Measurements from ENCODE around the gene RNF5.
"Not testable (repeated sequence)": the region's sequence is repeated elsewhere in the genome, so short reads cannot be mapped to it uniquely, and the experiment has no call there.

The RNF5 gene

GRCh38 chr6:32177788-32178546 lies at the start of gene RNF5:
Gene RNF5, plus strand, starts transcription at chr6:32178405. Its CDS starts 107 bp downstream, at chr6:32178512.
- Mint-ChIP-seq H3K9me3 (no peaks in the 10 kb centered on the region), H3K27ac (peak within 1 kb of the TSS; percentile 86), H3K36me3 (ENCODE audit: low read depth) (peaks cover 58% of the 10 kb centered on the region), H3K4me3 (peak within 1 kb of the TSS; percentile 91), H3K27me3 (no peaks in the 10 kb centered on the region), H3K4me1 (ENCODE audit: low read depth) (peaks cover 84% of the 10 kb centered on the region)
- intact Hi-C loops (cut with micrococcal nuclease): loop anchor here (1.0 to 5.0 kb wide), 2 partner anchors 17 to 51 kb away; partner anchors contain the start of gene ATF6B

- H3K27me3 Mint-ChIP-seq: peaks cover 6% of the 10 kb centered on the region
- peaks cover 46% of the 10 kb centered on the region for H3K4me1 Mint-ChIP-seq (ENCODE audit: low read depth)
- H3K36me3 Mint-ChIP-seq (ENCODE audit: low read depth): peaks cover 44% of the 10 kb centered on the region
- intact Hi-C loops (cut with micrococcal nuclease): loop anchor here (5.0 kb wide), 1 partner anchor 48 kb away; the partner anchor contains the start of genes AGPAT1 and RNF5
- H3K27ac Mint-ChIP-seq: peak overlapping the region; percentile 98
- no peaks in the 10 kb centered on the region for H3K9me3 Mint-ChIP-seq
- peak overlapping the region; percentile 98 for H3K4me3 Mint-ChIP-seq
These were observed 49.4 kb upstream of the RNF5 start for GRCh38 chr6:32128751-32129296.

GRCh38 chr6:32129297-32130088 lies 48.7 kb upstream of the RNF5 start:
- H3K27me3 Mint-ChIP-seq: peaks cover 10% of the 10 kb centered on the region
- H3K4me1 Mint-ChIP-seq (ENCODE audit: low read depth): peaks cover 40% of the 10 kb centered on the region
- H3K4me3 Mint-ChIP-seq: peak overlapping the region; percentile 89
- intact Hi-C loops (cut with micrococcal nuclease): loop anchor here (5.0 kb wide), 1 partner anchor 48 kb away; the partner anchor contains the start of genes AGPAT1 and RNF5
- no peaks in the 10 kb centered on the region for H3K9me3 Mint-ChIP-seq
- H3K36me3 Mint-ChIP-seq (ENCODE audit: low read depth): peaks cover 38% of the 10 kb centered on the region
- H3K27ac Mint-ChIP-seq: peak overlapping the region; percentile 98

GRCh38 chr6:32131439-32131948 lies 46.7 kb upstream of the RNF5 start:
- intact Hi-C loops (cut with micrococcal nuclease): no loop called here
- Mint-ChIP-seq H3K27ac (no peak overlapping the region), H3K4me3 (no peak overlapping the region), H3K36me3 (ENCODE audit: low read depth) (peaks cover 18% of the 10 kb centered on the region), H3K9me3 (no peaks in the 10 kb centered on the region), H3K27me3 (peaks cover 18% of the 10 kb centered on the region), H3K4me1 (ENCODE audit: low read depth) (peaks cover 29% of the 10 kb centered on the region)

- Mint-ChIP-seq H3K4me3 (no peak overlapping the region), H3K27me3 (peaks cover 18% of the 10 kb centered on the region), H3K4me1 (ENCODE audit: low read depth) (peaks cover 22% of the 10 kb centered on the region), H3K36me3 (ENCODE audit: low read depth) (peaks cover 12% of the 10 kb centered on the region), H3K9me3 (no peaks in the 10 kb centered on the region), H3K27ac (no peak overlapping the region)
- intact Hi-C loops (cut with micrococcal nuclease): no loop called here
These were observed 46.1 kb upstream of the RNF5 start for GRCh38 chr6:32132110-32132509.

GRCh38 chr6:32133786-32134185 lies 44.4 kb upstream of the RNF5 start:
- intact Hi-C loops (cut with micrococcal nuclease): no loop called here
- no peak overlapping the region for H3K4me3 Mint-ChIP-seq
- no peak overlapping the region for H3K27ac Mint-ChIP-seq
- H3K27me3 Mint-ChIP-seq: peaks cover 18% of the 10 kb centered on the region
- no peaks in the 10 kb centered on the region for H3K36me3 Mint-ChIP-seq (ENCODE audit: low read depth)
- H3K4me1 Mint-ChIP-seq (ENCODE audit: low read depth): peaks cover 12% of the 10 kb centered on the region
- H3K9me3 Mint-ChIP-seq: no peaks in the 10 kb centered on the region

GRCh38 chr6:32137454-32137853 lies 40.8 kb upstream of the RNF5 start:
- Mint-ChIP-seq H3K36me3 (ENCODE audit: low read depth) (no peaks in the 10 kb centered on the region), H3K27ac (no peak overlapping the region), H3K4me1 (ENCODE audit: low read depth) (peaks cover 10% of the 10 kb centered on the region), H3K4me3 (no peak overlapping the region), H3K27me3 (peaks cover 24% of the 10 kb centered on the region), H3K9me3 (no peaks in the 10 kb centered on the region)
- intact Hi-C loops (cut with micrococcal nuclease): no loop called here

- Mint-ChIP-seq H3K4me3 (no peak overlapping the region), H3K27ac (no peak overlapping the region), H3K36me3 (ENCODE audit: low read depth) (no peaks in the 10 kb centered on the region), H3K4me1 (ENCODE audit: low read depth) (peaks cover 10% of the 10 kb centered on the region), H3K9me3 (no peaks in the 10 kb centered on the region), H3K27me3 (peaks cover 17% of the 10 kb centered on the region)
- intact Hi-C loops (cut with micrococcal nuclease): no loop called here
These were observed 38.6 kb upstream of the RNF5 start for GRCh38 chr6:32139590-32139989.

GRCh38 chr6:32140420-32141046 lies 37.7 kb upstream of the RNF5 start:
- no peaks in the 10 kb centered on the region for H3K36me3 Mint-ChIP-seq (ENCODE audit: low read depth)
- intact Hi-C loops (cut with micrococcal nuclease): no loop called here
- no peak overlapping the region for H3K4me3 Mint-ChIP-seq
- H3K27me3 Mint-ChIP-seq: peaks cover 12% of the 10 kb centered on the region
- peaks cover 10% of the 10 kb centered on the region for H3K4me1 Mint-ChIP-seq (ENCODE audit: low read depth)
- H3K9me3 Mint-ChIP-seq: no peaks in the 10 kb centered on the region
- no peak overlapping the region for H3K27ac Mint-ChIP-seq

- H3K36me3 Mint-ChIP-seq (ENCODE audit: low read depth); intact Hi-C loops (cut with micrococcal nuclease); H3K4me3 Mint-ChIP-seq; H3K27ac Mint-ChIP-seq; H3K9me3 Mint-ChIP-seq: not testable (repeated sequence)
- Mint-ChIP-seq H3K4me1 (ENCODE audit: low read depth) (peaks cover 27% of the 10 kb centered on the region), H3K27me3 (peaks cover 43% of the 10 kb centered on the region)
These were observed 34.0 kb upstream of the RNF5 start for GRCh38 chr6:32144238-32144637.

- intact Hi-C loops (cut with micrococcal nuclease): no loop called here
- H3K4me3 Mint-ChIP-seq: no peak overlapping the region
These were observed 31.9 kb upstream of the RNF5 start for GRCh38 chr6:32146287-32146686.

GRCh38 chr6:32146687-32147086 lies 31.5 kb upstream of the RNF5 start:
- intact Hi-C loops (cut with micrococcal nuclease): no loop called here
- Mint-ChIP-seq H3K4me3 (no peak overlapping the region), H3K27ac (no peak overlapping the region), H3K36me3 (ENCODE audit: low read depth) (no peaks in the 10 kb centered on the region), H3K9me3 (no peaks in the 10 kb centered on the region), H3K27me3 (peaks cover 63% of the 10 kb centered on the region), H3K4me1 (ENCODE audit: low read depth) (peaks cover 31% of the 10 kb centered on the region)

More at GRCh38 chr6:32146287-32146686, 31.9 kb upstream of the RNF5 start:
- H3K9me3 Mint-ChIP-seq: no peaks in the 10 kb centered on the region
- peaks cover 30% of the 10 kb centered on the region for H3K4me1 Mint-ChIP-seq (ENCODE audit: low read depth)
- H3K27me3 Mint-ChIP-seq: peaks cover 61% of the 10 kb centered on the region
- no peak overlapping the region for H3K27ac Mint-ChIP-seq
- H3K36me3 Mint-ChIP-seq (ENCODE audit: low read depth): no peaks in the 10 kb centered on the region

- Mint-ChIP-seq H3K27ac (peak overlapping the region; percentile 69), H3K4me1 (ENCODE audit: low read depth) (peaks cover 24% of the 10 kb centered on the region), H3K9me3 (no peaks in the 10 kb centered on the region), H3K27me3 (peaks cover 67% of the 10 kb centered on the region), H3K36me3 (ENCODE audit: low read depth) (no peaks in the 10 kb centered on the region), H3K4me3 (peak overlapping the region; percentile 80)
- intact Hi-C loops (cut with micrococcal nuclease): no loop called here
These were observed 30.6 kb upstream of the RNF5 start for GRCh38 chr6:32147401-32148132.

Data from dendritic cell treated with granulocyte-macrophage colony-stimulating factor and Interleukin-4, amounts not matched to agents 40 ng/mL and 50 ng/mL, for 4 days (primary cell).